ENCODE measurements around the gene ARFGAP3.

GRCh38 chr22:42754658-42755057, 102.4 kb downstream of the ARFGAP3 start:
- no peak for TF ChIP-seq EZH2 (IDR thresholded peaks at IDR 0.05; ENCODE audit: borderline replicate concordance, low read depth, low read length, poor library complexity, severe bottlenecking)
- TF ChIP-seq, protein P1, sequence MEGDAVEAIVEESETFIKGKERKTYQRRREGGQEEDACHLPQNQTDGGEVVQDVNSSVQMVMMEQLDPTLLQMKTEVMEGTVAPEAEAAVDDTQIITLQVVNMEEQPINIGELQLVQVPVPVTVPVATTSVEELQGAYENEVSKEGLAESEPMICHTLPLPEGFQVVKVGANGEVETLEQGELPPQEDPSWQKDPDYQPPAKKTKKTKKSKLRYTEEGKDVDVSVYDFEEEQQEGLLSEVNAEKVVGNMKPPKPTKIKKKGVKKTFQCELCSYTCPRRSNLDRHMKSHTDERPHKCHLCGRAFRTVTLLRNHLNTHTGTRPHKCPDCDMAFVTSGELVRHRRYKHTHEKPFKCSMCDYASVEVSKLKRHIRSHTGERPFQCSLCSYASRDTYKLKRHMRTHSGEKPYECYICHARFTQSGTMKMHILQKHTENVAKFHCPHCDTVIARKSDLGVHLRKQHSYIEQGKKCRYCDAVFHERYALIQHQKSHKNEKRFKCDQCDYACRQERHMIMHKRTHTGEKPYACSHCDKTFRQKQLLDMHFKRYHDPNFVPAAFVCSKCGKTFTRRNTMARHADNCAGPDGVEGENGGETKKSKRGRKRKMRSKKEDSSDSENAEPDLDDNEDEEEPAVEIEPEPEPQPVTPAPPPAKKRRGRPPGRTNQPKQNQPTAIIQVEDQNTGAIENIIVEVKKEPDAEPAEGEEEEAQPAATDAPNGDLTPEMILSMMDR (conservative IDR thresholded peaks at IDR 0.05; ENCODE audit: low read depth, low read length): no peak
